GM21619 (cell line): ENCODE measurements around the gene TSGA10IP.
A peak's percentile ranks its signal among the peaks of the same experiment; 100 is the strongest.
"Not testable (repeated sequence)": the region's sequence is repeated elsewhere in the genome, so short reads cannot be mapped to it uniquely, and the experiment has no call there.

Experiments used
- ATAC-seq: cut with Tn5 transposase; IDR thresholded peaks from one replicate; pipeline ENCODE4 v1.9.1; 2021; ENCODE audit not compliant: unreplicated experiment

The TSGA10IP gene

GRCh38 chr11:65945941-65946558 is 770 bp downstream of the TSGA10IP start:
- ATAC-seq = no peak

DNA sequence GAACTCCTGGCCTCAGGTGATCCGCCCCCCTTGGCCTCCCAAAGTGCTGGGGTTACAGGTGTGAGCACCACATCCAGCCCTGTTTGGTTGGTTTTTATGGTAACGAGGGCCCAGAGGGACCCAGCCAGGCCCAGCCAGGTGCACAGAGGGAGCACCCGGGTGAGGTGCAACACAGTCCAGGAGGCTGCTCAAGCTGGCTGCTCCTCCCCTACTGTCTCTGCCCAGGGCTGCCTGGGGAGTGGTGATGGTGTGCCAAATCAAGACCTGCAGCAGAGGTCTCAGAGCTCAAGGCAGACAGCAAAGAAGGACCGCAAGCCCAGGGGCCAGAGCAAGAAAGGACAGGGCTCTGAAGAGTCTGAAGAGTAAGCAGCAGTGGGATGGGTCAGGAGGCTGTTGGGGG is 1.4 kb downstream of the TSGA10IP start:
- no peak for ATAC-seq

DNA sequence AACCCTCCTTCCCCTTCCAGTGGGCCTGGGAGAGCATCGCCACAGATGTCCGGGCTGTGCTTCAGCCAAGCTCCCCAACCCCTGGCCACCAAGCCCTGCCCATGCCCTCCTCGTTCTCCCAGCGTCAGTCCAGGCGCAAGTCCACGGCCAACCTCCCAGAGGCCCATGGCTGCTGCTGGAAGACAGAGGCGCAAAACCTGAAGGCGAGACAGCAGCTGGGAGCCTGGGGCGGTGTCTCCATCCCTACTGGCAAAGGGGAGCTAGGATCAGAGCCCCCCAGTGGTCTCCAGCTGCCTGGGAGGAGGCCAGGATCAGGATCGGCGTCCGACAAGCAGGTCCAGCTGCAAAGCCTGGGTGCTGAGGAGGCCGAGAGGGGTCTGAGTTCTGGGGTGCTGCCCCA is 1.9 kb downstream of the TSGA10IP start:
- no peak for ATAC-seq

DNA sequence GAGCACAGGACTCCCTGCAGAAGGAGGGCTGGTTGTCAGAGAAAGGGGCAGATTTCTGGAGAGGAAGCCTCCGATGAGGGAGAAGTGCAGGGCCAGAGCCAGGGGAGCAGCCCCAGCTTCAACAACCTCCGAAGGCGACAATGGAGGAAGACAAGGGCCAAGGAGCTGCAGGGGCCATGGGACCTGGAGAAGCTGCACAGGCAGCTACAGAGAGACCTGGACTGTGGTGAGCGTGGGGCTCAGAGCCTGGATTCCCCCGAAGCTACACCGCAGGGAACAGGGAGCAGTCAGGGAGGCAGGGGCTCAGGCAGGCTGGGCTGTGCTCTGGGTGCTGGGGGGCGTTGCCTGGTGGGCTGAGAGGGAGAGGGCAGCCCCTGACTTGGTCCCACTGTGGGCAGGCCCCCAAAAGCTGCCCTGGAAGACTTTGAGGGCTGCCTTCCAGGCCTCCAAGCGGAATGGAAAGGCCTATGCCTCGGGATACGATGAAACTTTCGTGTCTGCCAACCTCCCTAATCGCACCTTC is 2.4 kb downstream of the TSGA10IP start:
- ATAC-seq = no peak

DNA sequence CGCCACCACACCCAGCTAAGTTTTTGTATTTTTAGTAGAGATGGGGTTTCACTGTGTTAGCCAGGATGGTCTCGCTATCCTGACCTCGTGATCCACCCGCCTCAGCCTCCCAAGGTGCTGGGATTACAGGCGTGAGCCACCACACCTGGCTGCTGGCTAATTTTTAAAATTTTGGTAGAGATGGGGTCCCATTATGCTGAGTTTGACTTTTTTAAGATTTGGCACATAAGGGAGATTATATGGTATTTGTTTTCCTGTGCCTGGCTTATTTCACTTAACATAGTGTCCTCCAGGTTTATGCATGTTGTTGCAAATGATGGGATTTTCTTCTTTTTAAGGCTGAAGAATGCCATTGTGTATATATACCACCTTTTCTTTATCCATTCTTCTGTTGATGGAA is 5.4 kb downstream of the TSGA10IP start:
- ATAC-seq = not testable (repeated sequence)

GRCh38 chr11:65951641-65952040 is 6.4 kb downstream of the TSGA10IP start:
- not testable (repeated sequence) for ATAC-seq

DNA sequence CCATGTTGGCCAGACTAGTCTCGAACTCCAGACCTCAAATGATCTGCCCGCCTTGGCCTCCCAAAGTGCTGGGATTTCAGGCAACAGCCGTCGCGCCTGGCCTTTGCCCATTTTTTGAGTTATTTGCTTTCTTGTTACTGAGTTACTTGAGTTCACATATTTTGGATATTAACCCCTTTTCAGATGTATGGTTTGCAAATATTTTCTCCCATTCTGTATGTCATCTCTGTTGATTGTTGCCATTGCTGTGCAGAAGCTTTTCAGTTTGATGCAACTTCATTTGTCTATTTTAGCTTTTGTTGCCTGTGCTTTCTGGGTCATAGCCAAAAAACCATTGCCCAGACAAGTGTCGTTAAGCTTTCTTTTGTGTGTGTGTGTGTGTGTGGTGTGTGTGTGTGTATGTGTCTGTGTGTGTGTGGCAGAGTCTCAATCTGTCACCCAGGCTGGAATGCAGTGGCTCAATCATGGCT is 6.8 kb downstream of the TSGA10IP start:
- ATAC-seq = no peak

GRCh38 chr11:65953471-65953870 is 8.2 kb downstream of the TSGA10IP start:
- no peak for ATAC-seq

GRCh38 chr11:65954771-65955170 is 9.5 kb downstream of the TSGA10IP start:
- ATAC-seq = no peak

- no peak for ATAC-seq
Measured at GRCh38 chr11:65958291-65958690, 13.0 kb downstream of the TSGA10IP start.

GRCh38 chr11:65958774-65959420 is 13.6 kb downstream of the TSGA10IP start:
- no peak for ATAC-seq

GRCh38 chr11:65960824-65961266 is 15.6 kb downstream of the TSGA10IP start:
- no peak for ATAC-seq

DNA sequence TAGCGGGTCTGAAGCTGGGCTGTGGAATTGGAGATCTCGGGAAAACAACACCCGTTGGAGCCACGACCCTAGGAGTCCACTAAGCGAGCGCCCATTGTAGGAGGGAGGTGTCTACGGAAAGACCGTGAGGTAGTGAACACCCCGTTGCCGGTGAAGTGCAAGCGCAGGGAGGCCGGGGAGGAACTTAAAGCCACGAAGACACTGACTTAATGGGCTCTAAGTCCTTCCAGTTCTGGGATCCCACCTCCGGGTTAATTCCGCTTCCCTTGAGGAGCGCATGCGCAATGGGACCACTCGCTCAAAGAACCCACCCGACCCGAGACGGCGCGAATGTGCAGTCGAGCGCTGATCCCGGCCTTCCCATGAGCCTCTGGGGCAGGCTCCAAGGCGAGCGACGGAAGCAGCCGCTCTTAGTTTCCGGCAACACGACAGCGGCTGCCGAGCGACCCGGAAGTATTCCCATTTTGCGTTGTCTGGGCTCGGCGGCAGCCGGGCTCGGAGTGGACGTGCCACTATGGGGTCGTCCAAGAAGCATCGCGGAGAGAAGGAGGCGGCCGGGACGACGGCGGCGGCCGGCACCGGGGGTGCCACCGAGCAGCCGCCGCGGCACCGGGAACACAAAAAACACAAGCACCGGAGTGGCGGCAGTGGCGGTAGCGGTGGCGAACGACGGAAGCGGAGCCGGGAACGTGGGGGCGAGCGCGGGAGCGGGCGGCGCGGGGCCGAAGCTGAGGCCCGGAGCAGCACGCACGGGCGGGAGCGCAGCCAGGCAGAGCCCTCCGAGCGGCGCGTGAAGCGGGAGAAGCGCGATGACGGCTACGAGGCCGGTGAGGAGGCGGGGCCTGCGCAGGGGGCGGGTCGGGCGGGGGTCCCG is 16.2 kb downstream of the TSGA10IP start, which contains the start of gene SART1:
TSS of gene SART1 (plus strand) at position 468 of the 874 bp plus-strand sequence. CDS start at position 515, 47 bp downstream.
- ATAC-seq = peak; percentile 81

GRCh38 chr11:65962141-65962564 is 16.9 kb downstream of the TSGA10IP start:
- ATAC-seq = no peak

DNA sequence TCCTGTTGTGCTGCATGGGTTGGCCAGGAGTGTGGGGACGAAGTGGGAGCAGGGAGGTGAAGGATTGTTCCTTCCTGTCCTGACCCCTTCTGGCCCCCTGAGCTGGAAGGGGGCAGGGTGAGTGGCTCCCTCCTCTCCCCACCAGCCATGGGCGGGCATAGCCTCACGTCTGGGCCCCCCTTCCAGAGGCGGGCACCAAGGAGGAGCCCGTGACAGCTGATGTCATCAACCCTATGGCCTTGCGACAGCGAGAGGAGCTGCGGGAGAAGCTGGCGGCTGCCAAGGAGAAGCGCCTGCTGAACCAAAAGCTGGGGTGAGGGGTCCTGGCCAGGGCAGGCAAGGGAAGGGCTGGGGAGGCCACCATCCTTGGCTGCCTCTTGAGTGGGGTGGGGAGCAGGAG is 19.6 kb downstream of the TSGA10IP start:
- no peak for ATAC-seq

DNA sequence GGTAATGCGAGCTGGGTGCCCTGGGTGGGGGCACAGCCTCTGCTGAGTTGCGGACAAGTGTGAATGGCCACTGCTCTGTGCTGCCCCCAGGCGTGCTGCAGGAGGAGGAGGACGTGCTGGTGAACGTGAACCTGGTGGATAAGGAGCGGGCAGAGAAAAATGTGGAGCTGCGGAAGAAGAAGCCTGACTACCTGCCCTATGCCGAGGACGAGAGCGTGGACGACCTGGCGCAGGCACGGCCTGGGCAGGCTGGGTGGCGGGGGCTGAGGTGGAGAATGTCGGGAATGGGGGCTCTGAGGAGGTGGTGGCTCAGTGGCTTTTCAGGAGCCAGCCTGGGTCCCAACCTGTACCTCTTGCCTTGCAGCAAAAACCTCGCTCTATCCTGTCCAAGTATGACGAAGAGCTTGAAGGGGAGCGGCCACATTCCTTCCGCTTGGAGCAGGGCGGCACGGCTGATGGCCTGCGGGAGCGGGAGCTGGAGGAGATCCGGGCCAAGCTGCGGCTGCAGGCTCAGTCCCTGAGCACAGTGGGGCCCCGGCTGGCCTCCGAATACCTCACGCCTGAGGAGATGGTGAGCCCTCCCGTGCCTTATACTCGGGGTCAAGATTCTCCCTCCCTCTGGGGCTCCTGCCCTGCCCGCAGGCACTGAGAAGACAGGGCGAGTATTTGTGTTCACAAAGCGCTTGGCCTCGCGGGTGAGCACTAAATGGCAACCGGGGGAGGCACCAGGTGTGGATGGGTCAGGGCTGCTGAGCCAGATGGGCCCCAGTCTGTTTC is 20.9 kb downstream of the TSGA10IP start:
- no peak for ATAC-seq

- no peak for ATAC-seq
Measured at GRCh38 chr11:65967329-65967934, 22.2 kb downstream of the TSGA10IP start.

- ATAC-seq = no peak
Measured at GRCh38 chr11:65968600-65969482, 23.6 kb downstream of the TSGA10IP start.

DNA sequence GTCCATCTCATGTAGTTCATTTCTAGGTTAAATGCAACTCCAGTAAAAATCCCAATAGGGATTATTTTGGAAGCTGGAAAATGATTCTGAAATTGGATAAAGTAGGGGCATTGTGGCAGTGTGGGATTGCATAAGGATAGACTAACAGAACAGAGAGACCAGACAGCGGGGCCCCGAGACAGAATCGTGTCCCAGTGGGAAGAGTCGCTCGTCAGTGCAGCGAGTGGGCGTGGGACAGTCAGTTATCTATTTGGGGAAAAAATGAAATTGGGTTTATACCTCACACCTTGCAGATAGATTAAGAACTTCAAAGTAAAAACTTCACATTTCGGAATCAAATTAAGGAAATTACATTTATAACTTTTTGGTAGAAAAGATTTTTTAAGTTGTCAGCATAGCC is 26.8 kb downstream of the TSGA10IP start:
- ATAC-seq = no peak
